GM19468 (cell line): Measurements from ENCODE around the gene RUBCN.
"Not testable (repeated sequence)": the region's sequence is repeated elsewhere in the genome, so short reads cannot be mapped to it uniquely, and the experiment has no call there.

Source experiments
- ATAC-seq: cut with Tn5 transposase; IDR thresholded peaks from one replicate; pipeline ENCODE4 v1.9.1; 2021; ENCODE audit warnings: mild to moderate bottlenecking, moderate library complexity, moderate number of reproducible peaks; ENCODE audit not compliant: unreplicated experiment; ENCODE audit errors: extremely low read depth

Gene RUBCN

GRCh38 chr3:197626404-197627157, 110.1 kb downstream of the RUBCN start:
- ATAC-seq, result not testable (repeated sequence)

- not testable (repeated sequence) for ATAC-seq
Measured at GRCh38 chr3:197621478-197621877, 115.2 kb downstream of the RUBCN start.
